Measurements from ENCODE around the gene ZNF283. TPM values are rescaled to one million over a fixed set of nuclear protein-coding genes. Genes with fewer than 3 reads are reported as not detected.

Gene ZNF283
- total RNA-seq, 2 donors from 2014 or later = 7.1 to 10.1 TPM

GRCh38 chr19:43779820-43780219 lies 47.3 kb upstream of the ZNF283 start:
- Histone ChIP-seq H3K27me3 (ENCODE audit: control insufficient read depth, insufficient read depth, low read length, poor library complexity, severe bottlenecking) (peaks cover 10% of the 10 kb centered on the region), H3K4me1 (ENCODE audit: control insufficient read depth, insufficient read depth, low read length) (no peaks in the 10 kb centered on the region), H3K36me3 (ENCODE audit: control insufficient read depth, insufficient read depth, low read length) (no peaks in the 10 kb centered on the region), H3K4me3 (ENCODE audit: low read length) (no peak overlapping the region), H3K27ac (ENCODE audit: low read depth, low read length) (no peak overlapping the region), H3K9me3 (ENCODE audit: control insufficient read depth, low read length) (no peaks in the 10 kb centered on the region), H3K9ac (ENCODE audit: extremely low read depth, low read length, poor library complexity, severe bottlenecking) (no peak overlapping the region)
- no peak overlapping the region for H3K27ac Mint-ChIP-seq
- no peak overlapping the region for H3K4me3 Mint-ChIP-seq
- TF ChIP-seq CTCF (conservative IDR thresholded peaks at IDR 0.05) = peak; percentile 31
- DNase-seq = no peak
- H3K36me3 Mint-ChIP-seq (ENCODE audit: low read depth) = no peaks in the 10 kb centered on the region
- WGBS, 2 experiments (ENCODE audit: insufficient coverage in 1 of 2, insufficient read length in 1 of 2) = 50 to 62% methylated on average over 1 to 2 of the region's 3 CpGs
- no peaks in the 10 kb centered on the region for H3K9me3 Mint-ChIP-seq
- H3K27me3 Mint-ChIP-seq (ENCODE audit: insufficient read depth) = peaks cover 62% of the 10 kb centered on the region
- H3K4me1 Mint-ChIP-seq = peaks cover 14% of the 10 kb centered on the region

- Histone ChIP-seq H3K4me1 (ENCODE audit: control insufficient read depth, insufficient read depth, low read length) (no peaks in the 10 kb centered on the region), H3K9ac (ENCODE audit: extremely low read depth, low read length, poor library complexity, severe bottlenecking) (no peak within 1 kb of the TSS), H3K9me3 (ENCODE audit: control insufficient read depth, low read length) (no peaks in the 10 kb centered on the region), H3K4me3 (ENCODE audit: low read length) (no peak within 1 kb of the TSS), H3K36me3 (ENCODE audit: control insufficient read depth, insufficient read depth, low read length) (no peaks in the 10 kb centered on the region), H3K27me3 (ENCODE audit: control insufficient read depth, insufficient read depth, low read length, poor library complexity, severe bottlenecking) (no peaks in the 10 kb centered on the region), H3K27ac (ENCODE audit: low read depth, low read length) (no peak within 1 kb of the TSS)
- DNase-seq = no peak
- Mint-ChIP-seq H3K27me3 (ENCODE audit: insufficient read depth) (peaks cover 51% of the 10 kb centered on the region), H3K36me3 (ENCODE audit: low read depth) (no peaks in the 10 kb centered on the region), H3K4me3 (no peak within 1 kb of the TSS), H3K4me1 (peaks cover 14% of the 10 kb centered on the region), H3K27ac (no peak within 1 kb of the TSS), H3K9me3 (no peaks in the 10 kb centered on the region)
- WGBS, 2 experiments (ENCODE audit: insufficient coverage in 1 of 2, insufficient read length in 1 of 2) = 78 to 83% methylated on average over 8 to 19 of the region's 19 CpGs
- no peak for TF ChIP-seq CTCF (conservative IDR thresholded peaks at IDR 0.05)
Measured at GRCh38 chr19:43780706-43781525, 46.2 kb upstream of the ZNF283 start, which contains the start of gene KCNN4. KCNN4 (minus strand) TSS chr19:43780973; CDS start chr19:43780861, 112 bp downstream.

- Mint-ChIP-seq H3K27ac (no peak overlapping the region), H3K36me3 (ENCODE audit: low read depth) (no peaks in the 10 kb centered on the region), H3K27me3 (ENCODE audit: insufficient read depth) (peaks cover 44% of the 10 kb centered on the region), H3K9me3 (no peaks in the 10 kb centered on the region), H3K4me3 (no peak overlapping the region), H3K4me1 (peaks cover 14% of the 10 kb centered on the region)
- no peaks in the 10 kb centered on the region for H3K9me3 ChIP-seq (ENCODE audit: control insufficient read depth, low read length)
- no peaks in the 10 kb centered on the region for H3K36me3 ChIP-seq (ENCODE audit: control insufficient read depth, insufficient read depth, low read length)
- H3K27ac ChIP-seq (ENCODE audit: low read depth, low read length) = no peak overlapping the region
- 91 to 95% methylated on average over 12 to 14 of the region's 14 CpGs for whole genome bisulfite sequencing, 2 experiments (ENCODE audit: insufficient coverage in 1 of 2, insufficient read length in 1 of 2)
- no peaks in the 10 kb centered on the region for H3K4me1 ChIP-seq (ENCODE audit: control insufficient read depth, insufficient read depth, low read length)
- DNase-seq = no peak
- H3K9ac ChIP-seq (ENCODE audit: extremely low read depth, low read length, poor library complexity, severe bottlenecking) = no peak overlapping the region
- H3K4me3 ChIP-seq (ENCODE audit: low read length) = no peak overlapping the region
- H3K27me3 ChIP-seq (ENCODE audit: control insufficient read depth, insufficient read depth, low read length, poor library complexity, severe bottlenecking) = no peaks in the 10 kb centered on the region
- TF ChIP-seq CTCF (conservative IDR thresholded peaks at IDR 0.05) = no peak
Measured at GRCh38 chr19:43781630-43782310, 45.4 kb upstream of the ZNF283 start.
